ENCODE data around the gene CFAP251.

GRCh38 chr12:122023339-122024131 lies 105.1 kb downstream of the CFAP251 start:
- TF ChIP-seq CTCF (IDR thresholded peaks at IDR 0.05) = no peak
- TF ChIP-seq POLR2A (IDR thresholded peaks at IDR 0.05) = peak; percentile 18

Data from transverse colon (tissue), 3 donors.